CMK (cell line): ENCODE data around the gene LTB.

Source experiments
- DNase-seq: peaks from one replicate; pipeline ENCODE4 v3.0.0-alpha.2; 2010; ENCODE audit warnings: low read depth

Gene LTB

GRCh38 chr6:31575952-31576685 is 6.1 kb downstream of the LTB start:
- no peak for DNase-seq

DNA sequence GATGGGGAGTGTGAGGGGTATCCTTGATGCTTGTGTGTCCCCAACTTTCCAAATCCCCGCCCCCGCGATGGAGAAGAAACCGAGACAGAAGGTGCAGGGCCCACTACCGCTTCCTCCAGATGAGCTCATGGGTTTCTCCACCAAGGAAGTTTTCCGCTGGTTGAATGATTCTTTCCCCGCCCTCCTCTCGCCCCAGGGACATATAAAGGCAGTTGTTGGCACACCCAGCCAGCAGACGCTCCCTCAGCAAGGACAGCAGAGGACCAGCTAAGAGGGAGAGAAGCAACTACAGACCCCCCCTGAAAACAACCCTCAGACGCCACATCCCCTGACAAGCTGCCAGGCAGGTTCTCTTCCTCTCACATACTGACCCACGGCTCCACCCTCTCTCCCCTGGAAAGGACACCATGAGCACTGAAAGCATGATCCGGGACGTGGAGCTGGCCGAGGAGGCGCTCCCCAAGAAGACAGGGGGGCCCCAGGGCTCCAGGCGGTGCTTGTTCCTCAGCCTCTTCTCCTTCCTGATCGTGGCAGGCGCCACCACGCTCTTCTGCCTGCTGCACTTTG is 6.8 kb downstream of the LTB start, which contains the start of gene TNF:
Gene TNF (plus strand): TSS at position 231 of the 567 bp plus-strand sequence. CDS start 177 bp downstream, at position 408.
- DNase-seq = no peak

- DNase-seq = no peak
Measured at GRCh38 chr6:31574106-31575061, 7.8 kb downstream of the LTB start.

DNA sequence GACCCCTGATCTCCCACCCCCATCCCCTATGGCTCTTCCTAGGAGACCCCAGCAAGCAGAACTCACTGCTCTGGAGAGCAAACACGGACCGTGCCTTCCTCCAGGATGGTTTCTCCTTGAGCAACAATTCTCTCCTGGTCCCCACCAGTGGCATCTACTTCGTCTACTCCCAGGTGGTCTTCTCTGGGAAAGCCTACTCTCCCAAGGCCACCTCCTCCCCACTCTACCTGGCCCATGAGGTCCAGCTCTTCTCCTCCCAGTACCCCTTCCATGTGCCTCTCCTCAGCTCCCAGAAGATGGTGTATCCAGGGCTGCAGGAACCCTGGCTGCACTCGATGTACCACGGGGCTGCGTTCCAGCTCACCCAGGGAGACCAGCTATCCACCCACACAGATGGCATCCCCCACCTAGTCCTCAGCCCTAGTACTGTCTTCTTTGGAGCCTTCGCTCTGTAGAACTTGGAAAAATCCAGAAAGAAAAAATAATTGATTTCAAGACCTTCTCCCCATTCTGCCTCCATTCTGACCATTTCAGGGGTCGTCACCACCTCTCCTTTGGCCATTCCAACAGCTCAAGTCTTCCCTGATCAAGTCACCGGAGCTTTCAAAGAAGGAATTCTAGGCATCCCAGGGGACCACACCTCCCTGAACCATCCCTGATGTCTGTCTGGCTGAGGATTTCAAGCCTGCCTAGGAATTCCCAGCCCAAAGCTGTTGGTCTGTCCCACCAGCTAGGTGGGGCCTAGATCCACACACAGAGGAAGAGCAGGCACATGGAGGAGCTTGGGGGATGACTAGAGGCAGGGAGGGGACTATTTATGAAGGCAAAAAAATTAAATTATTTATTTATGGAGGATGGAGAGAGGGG is 8.8 kb downstream of the LTB start:
- no peak for DNase-seq

DNA sequence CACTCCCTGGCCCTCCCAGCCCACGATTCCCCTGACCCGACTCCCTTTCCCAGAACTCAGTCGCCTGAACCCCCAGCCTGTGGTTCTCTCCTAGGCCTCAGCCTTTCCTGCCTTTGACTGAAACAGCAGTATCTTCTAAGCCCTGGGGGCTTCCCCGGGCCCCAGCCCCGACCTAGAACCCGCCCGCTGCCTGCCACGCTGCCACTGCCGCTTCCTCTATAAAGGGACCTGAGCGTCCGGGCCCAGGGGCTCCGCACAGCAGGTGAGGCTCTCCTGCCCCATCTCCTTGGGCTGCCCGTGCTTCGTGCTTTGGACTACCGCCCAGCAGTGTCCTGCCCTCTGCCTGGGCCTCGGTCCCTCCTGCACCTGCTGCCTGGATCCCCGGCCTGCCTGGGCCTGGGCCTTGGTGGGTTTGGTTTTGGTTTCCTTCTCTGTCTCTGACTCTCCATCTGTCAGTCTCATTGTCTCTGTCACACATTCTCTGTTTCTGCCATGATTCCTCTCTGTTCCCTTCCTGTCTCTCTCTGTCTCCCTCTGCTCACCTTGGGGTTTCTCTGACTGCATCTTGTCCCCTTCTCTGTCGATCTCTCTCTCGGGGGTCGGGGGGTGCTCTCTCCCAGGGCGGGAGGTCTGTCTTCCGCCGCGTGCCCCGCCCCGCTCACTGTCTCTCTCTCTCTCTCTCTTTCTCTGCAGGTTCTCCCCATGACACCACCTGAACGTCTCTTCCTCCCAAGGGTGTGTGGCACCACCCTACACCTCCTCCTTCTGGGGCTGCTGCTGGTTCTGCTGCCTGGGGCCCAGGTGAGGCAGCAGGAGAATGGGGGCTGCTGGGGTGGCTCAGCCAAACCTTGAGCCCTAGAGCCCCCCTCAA is 9.9 kb downstream of the LTB start, which contains the start of gene LTA:
Gene LTA (plus strand): TSS at position 249 of the 871 bp plus-strand sequence. CDS start 454 bp downstream, at position 703.
- no peak for DNase-seq

- no peak for DNase-seq
Measured at GRCh38 chr6:31569861-31570536, 12.2 kb downstream of the LTB start.

DNA sequence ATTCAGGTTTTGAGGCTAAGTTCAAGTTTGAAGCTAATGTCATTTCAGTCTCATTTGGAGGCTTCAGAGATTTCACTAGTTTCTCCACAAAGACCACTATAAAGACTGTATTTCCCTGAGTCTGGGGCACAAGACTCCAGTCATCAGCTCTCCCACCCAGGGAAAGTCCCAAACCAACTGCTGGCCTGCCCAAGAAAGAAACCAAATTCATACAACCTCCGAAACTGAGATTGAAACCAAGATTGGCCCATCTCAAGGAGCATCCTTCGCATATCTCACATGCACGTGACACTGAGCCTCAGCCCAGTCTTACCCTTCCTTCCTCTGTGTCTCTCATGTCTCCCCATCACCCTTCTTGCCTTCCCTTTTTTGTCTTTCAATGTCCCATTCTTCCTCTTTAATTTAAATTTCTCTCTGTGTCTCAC is 13.7 kb downstream of the LTB start:
- no peak for DNase-seq

DNA sequence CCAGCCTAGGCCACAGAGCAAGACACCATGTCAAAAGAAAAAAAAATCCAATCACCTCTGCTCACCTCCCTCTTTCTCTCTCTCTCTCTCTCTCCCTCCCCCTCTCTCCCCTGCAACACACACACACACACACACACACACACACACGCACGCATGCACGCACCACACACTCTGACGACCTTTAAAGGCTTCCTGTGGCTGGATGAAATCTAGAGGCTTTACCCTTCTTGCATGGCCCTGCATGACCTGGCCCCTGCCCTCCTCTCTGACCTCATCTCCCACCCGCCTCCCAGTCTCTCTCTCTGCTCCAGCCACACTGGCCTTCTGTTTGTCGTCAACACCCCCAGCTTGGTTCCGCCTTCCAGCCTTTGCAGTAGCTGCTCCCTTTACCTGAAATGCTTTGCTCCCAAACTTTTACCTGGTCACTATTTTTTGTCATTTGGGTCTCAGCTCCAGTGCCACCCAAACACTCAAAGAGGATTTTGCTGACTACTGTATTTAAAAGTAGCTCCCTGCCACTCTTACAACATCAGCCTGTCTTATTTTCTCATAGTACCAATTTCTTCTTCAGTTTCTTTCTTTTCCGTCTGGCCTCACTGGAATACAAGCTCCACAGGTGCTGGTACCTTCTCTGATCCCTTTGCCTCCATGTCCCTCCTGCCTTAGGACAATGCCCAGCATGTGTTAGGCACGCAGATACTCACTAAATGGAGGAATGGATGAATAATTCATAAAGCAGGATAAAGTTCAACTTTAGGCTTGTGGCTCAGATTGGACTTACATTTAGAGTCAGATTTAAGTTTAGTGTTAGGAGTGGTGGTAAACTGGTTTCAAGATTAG is 14.5 kb downstream of the LTB start:
- no peak for DNase-seq

GRCh38 chr6:31560697-31561058 is 21.5 kb downstream of the LTB start:
- no peak for DNase-seq

GRCh38 chr6:31559958-31560696 is 22.1 kb downstream of the LTB start:
- DNase-seq = peak; percentile 95

- DNase-seq = no peak
Measured at GRCh38 chr6:31559606-31559957, 22.6 kb downstream of the LTB start.

DNA sequence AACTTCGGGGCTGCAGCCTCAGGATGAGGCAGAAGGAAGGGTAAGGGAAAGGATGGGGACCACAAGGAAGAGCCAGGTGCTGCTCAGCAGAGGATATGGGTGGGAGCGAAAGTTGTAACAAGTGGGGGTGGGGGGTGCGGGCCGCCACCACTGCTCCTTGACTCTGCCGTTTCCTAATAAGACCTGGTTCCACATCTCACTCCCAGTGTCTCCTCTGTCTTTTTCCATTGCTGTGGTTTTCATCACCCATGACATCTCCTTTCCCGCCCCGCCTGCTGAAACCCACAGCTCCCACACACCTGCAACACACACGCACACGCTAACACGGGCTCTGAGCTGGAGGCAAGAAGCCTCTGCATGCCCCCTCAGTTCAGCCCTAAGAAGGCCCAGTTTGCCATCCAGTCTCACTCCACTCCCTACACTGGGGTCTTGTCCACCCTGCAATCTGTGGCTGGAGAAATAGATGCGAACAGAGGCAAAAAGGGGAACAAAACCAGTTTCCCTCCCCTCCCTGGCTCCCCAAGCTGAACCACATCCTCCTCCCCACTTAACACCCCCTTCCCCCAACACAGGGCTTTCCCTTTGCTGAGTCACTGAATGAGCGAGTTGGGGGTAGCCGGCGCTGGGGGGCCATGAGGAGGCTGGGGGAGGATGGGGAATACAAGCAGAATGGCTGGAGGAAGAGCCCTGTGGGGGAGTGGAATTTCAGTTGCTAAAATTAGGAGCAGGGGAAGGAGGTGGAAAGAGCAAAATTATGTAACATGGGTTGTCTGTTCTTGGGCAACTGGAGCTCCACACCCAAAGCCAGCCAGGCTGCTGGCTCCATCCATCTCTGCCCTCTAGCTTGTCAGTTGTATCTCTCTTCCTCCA is 23.4 kb downstream of the LTB start:
- peak; percentile 93 for DNase-seq

GRCh38 chr6:31558318-31558625 is 24.0 kb downstream of the LTB start:
- no peak for DNase-seq

- DNase-seq = no peak
Measured at GRCh38 chr6:31557443-31558317, 24.5 kb downstream of the LTB start.

DNA sequence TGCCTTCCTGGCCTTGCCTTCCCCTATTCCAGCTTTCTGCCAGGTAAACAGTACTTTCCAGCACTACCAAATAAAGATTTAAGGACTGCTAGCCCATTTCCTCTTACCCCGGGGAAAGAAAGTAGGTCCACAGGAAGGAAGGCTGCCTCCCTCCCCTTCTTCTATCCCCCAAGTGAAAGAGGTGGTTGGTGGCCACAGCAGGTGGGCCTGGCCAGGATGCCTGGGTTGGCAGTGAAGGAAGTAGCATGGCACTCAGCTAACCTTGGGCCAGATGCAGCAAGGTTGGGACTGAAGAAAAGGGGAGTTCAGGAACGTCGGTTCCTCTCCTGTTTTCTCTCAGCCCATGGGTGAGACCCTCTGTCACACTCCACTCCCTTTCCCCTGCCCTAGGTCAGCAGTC is 25.9 kb downstream of the LTB start:
- DNase-seq = no peak

GRCh38 chr6:31551371-31551770 is 30.9 kb downstream of the LTB start:
- peak; percentile 56 for DNase-seq

GRCh38 chr6:31548544-31548873 is 33.7 kb downstream of the LTB start:
- no peak for DNase-seq
